Suprapubic skin (tissue), 4 donors: ENCODE results near the gene TMPRSS6. TPM values are rescaled to one million over a fixed set of nuclear protein-coding genes. Genes with fewer than 3 reads are reported as not detected.
A peak's percentile ranks its signal among the peaks of the same experiment; 100 is the strongest.

Source experiments
- DNase-seq, 2 donors: peaks; one replicate each; pipeline ENCODE4 v3.0.0-alpha.2; 2019; ENCODE audit warnings: low spot score in 2 of 2
- H3K27ac ChIP-seq: fragments of 200-600 bp; sonication (generic); one replicate; pipeline ENCODE4 v1.5.1; 2019
- H3K27me3 ChIP-seq: fragments of 200-600 bp; sonication (generic); one replicate; pipeline ENCODE4 v1.5.1; 2019
- H3K36me3 ChIP-seq: fragments of 200-600 bp; sonication (generic); one replicate; pipeline ENCODE4 v1.5.1; 2019
- H3K4me1 ChIP-seq: fragments of 200-600 bp; sonication (generic); one replicate; pipeline ENCODE4 v1.5.1; 2019
- H3K4me3 ChIP-seq: fragments of 200-600 bp; sonication (generic); one replicate; pipeline ENCODE4 v1.5.1; 2019; ENCODE audit warnings: mild to moderate bottlenecking
- H3K9me3 ChIP-seq: fragments of 200-600 bp; sonication (generic); one replicate; pipeline ENCODE4 v1.5.1; 2019
- EP300 ChIP-seq: sonication (generic); formaldehyde crosslinking; IDR thresholded peaks from one replicate; pipeline ENCODE4 v1.6.1; 2017; ENCODE audit warnings: antibody characterized with exemption
- POLR2A ChIP-seq, 2 donors: fragments of 450-650 bp; IDR thresholded peaks; one replicate each; pipeline ENCODE4 v1.6.1; 2017; ENCODE audit warnings: antibody characterized with exemption in 2 of 2, mild to moderate bottlenecking in 2 of 2, moderate library complexity in 2 of 2
- POLR2AphosphoS5 ChIP-seq, 3 donors: sonication (generic); formaldehyde crosslinking; IDR thresholded peaks; one replicate each; pipeline ENCODE4 v1.6.1; 2017; ENCODE audit warnings: antibody characterized with exemption in 3 of 3
- WGBS: methylation state at CpG from one replicate; pipeline ENCODE4 v1.1.5; 2018; 5-methylcytosine and 5-hydroxymethylcytosine counted together
- total RNA-seq, 4 donors: library from RNA; depleted of rRNA; stranded (reverse); fragments of >200 nt; gene quantifications; one replicate each; pipeline ENCODE4 v1.1.0, GENCODE V29; 2016
- TF ChIP-seq, protein P1 (sequence below), 2 donors: fragments of 200-600 bp in 1 of 2; fragments of 450-650 bp in 1 of 2; sonication (generic) in 1 of 2; IDR thresholded peaks; one replicate each; pipeline ENCODE4 v1.5.1; 2016 to 2019; ENCODE audit warnings: antibody characterized with exemption in 2 of 2, mild to moderate bottlenecking in 1 of 2, moderate library complexity in 1 of 2

TMPRSS6 gene
- total RNA-seq, 4 donors from 2014 or later = 0.30 to 3.8 (median 1.0) TPM

DNA sequence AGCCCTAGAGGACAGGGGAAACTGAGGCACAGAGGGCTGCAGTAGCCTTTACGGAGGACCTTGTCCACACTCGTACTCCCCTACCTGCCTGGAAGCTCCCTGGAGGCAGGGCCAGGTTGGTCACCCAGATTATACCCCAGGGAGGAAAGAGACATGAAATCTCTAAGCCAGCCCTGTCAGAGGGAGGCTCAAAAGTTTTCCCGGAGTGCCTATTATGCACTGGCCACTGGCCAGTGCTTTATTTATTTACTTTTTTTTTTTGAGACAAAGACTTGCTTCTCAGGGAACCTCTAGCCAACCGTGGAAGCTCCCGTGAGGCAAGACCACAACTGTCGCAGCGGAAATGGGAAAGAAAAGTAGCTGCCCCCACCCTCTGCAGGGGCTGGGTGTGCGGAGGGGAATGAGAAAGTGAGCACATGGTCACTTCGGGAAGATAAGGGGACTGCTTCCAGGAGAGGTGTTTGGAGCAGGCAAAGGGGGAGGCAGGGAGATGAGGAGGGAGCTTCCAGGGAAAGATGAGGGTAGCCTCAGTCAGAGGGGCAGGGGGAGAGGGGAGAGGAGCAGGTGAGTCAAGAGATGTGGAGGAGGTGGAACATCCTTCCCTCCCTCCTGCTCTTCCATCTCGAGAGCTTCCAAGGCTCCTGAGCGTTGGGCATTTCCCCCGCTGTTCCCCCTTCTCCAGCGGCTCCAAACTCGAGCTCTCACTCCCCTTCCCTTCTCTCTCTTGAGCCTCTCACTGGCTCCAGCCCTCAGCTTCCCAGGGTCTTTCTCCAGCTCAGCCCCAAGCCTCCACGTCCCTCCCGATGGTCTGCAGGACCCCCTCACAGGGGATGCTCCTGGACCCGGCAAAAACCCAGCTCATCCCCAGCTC, 35.9 kb upstream of the TMPRSS6 start:
- H3K9me3 ChIP-seq = no peaks in the 10 kb centered on the region
- H3K4me3 ChIP-seq = peak overlapping the region; percentile 5
- DNase-seq = no peak
- H3K27me3 ChIP-seq = peaks cover 4% of the 10 kb centered on the region
- peaks cover 33% of the 10 kb centered on the region for H3K4me1 ChIP-seq
- no peak for TF ChIP-seq EP300
- no peak overlapping the region for H3K27ac ChIP-seq
- 31% methylated on average over 17 of the region's 17 CpGs for WGBS
- H3K36me3 ChIP-seq = no peaks in the 10 kb centered on the region

DNA sequence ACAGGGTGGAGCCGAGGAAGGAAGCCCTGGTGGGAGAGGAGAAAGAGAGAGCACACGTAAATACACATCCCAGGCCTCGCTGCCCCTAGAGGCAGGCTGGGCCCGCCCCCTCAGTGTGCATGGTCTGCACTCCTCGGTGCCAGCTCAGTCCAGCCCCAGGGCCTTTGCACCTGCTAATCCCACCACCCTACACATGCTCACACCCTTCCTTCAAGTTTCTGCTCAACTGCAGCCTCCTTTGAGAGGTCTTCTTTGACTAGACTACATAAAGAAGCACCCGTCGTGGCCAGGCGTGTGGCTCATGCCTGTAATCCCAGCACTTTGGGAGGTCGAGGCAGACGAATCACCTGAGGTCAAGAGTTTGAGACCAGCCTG, 34.7 kb upstream of the TMPRSS6 start:
- TF ChIP-seq, protein P1, sequence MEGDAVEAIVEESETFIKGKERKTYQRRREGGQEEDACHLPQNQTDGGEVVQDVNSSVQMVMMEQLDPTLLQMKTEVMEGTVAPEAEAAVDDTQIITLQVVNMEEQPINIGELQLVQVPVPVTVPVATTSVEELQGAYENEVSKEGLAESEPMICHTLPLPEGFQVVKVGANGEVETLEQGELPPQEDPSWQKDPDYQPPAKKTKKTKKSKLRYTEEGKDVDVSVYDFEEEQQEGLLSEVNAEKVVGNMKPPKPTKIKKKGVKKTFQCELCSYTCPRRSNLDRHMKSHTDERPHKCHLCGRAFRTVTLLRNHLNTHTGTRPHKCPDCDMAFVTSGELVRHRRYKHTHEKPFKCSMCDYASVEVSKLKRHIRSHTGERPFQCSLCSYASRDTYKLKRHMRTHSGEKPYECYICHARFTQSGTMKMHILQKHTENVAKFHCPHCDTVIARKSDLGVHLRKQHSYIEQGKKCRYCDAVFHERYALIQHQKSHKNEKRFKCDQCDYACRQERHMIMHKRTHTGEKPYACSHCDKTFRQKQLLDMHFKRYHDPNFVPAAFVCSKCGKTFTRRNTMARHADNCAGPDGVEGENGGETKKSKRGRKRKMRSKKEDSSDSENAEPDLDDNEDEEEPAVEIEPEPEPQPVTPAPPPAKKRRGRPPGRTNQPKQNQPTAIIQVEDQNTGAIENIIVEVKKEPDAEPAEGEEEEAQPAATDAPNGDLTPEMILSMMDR (IDR thresholded peaks at IDR 0.05) = no peak
- no peak for TF ChIP-seq POLR2AphosphoS5 (IDR thresholded peaks at IDR 0.05)
- TF ChIP-seq EP300 = no peak
- no peak for TF ChIP-seq POLR2A (IDR thresholded peaks at IDR 0.05)
- DNase-seq = no peak
- no peaks in the 10 kb centered on the region for H3K36me3 ChIP-seq
- H3K9me3 ChIP-seq = no peaks in the 10 kb centered on the region
- H3K4me3 ChIP-seq = no peak overlapping the region
- no peak overlapping the region for H3K27ac ChIP-seq
- peaks cover 4% of the 10 kb centered on the region for H3K27me3 ChIP-seq
- WGBS = 69% methylated on average over 10 of the region's 10 CpGs
- peaks cover 33% of the 10 kb centered on the region for H3K4me1 ChIP-seq

DNA sequence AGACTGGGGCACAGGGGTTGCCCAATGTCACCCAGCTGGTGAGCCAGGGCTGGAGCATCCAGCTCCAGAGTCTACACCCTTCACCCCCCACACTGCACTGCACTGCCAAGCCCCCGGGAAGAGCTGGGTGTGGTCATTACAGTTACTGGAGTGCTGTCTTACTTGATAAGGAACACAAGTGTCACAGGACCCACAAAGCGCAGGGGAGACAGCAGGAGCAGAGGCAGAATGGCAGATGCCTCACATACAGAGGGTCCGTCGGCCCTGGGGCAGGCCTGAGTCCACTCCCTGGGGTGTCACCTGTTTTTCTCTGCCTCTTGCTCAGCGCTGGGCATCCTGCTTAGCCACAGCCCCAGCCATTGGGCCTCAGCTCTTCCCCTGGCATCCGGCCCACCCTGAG, 32.5 kb upstream of the TMPRSS6 start:
- H3K27ac ChIP-seq = no peak overlapping the region
- WGBS = 59% methylated on average over 3 of the region's 6 CpGs
- no peaks in the 10 kb centered on the region for H3K9me3 ChIP-seq
- H3K36me3 ChIP-seq = no peaks in the 10 kb centered on the region
- peaks cover 4% of the 10 kb centered on the region for H3K27me3 ChIP-seq
- DNase-seq = no peak
- peaks cover 34% of the 10 kb centered on the region for H3K4me1 ChIP-seq
- TF ChIP-seq, protein P1 (IDR thresholded peaks at IDR 0.05) = no peak
- no peak for TF ChIP-seq POLR2AphosphoS5 (IDR thresholded peaks at IDR 0.05)
- TF ChIP-seq EP300 = no peak
- TF ChIP-seq POLR2A (IDR thresholded peaks at IDR 0.05) = no peak
- H3K4me3 ChIP-seq = no peak overlapping the region

GRCh38 chr22:37141476-37141875, 32.0 kb upstream of the TMPRSS6 start:
- Histone ChIP-seq H3K27ac (no peak overlapping the region), H3K27me3 (peaks cover 4% of the 10 kb centered on the region), H3K36me3 (no peaks in the 10 kb centered on the region), H3K4me1 (peaks cover 29% of the 10 kb centered on the region), H3K9me3 (no peaks in the 10 kb centered on the region), H3K4me3 (no peak overlapping the region)
- 60% methylated on average over 2 of the region's 10 CpGs for WGBS
- TF ChIP-seq EP300 = no peak
- TF ChIP-seq POLR2AphosphoS5 (IDR thresholded peaks at IDR 0.05) = no peak
- no peak for TF ChIP-seq POLR2A (IDR thresholded peaks at IDR 0.05)
- TF ChIP-seq, protein P1 (IDR thresholded peaks at IDR 0.05) = no peak
- DNase-seq = no peak

GRCh38 chr22:37140686-37141323, 31.3 kb upstream of the TMPRSS6 start:
- H3K4me3 ChIP-seq = no peak overlapping the region
- TF ChIP-seq POLR2AphosphoS5 (IDR thresholded peaks at IDR 0.05) (no peak), EP300 (no peak), POLR2A (IDR thresholded peaks at IDR 0.05) (no peak)
- TF ChIP-seq, protein P1 (IDR thresholded peaks at IDR 0.05) = no peak
- H3K27me3 ChIP-seq = peaks cover 4% of the 10 kb centered on the region
- H3K4me1 ChIP-seq = peaks cover 23% of the 10 kb centered on the region
- H3K36me3 ChIP-seq = no peaks in the 10 kb centered on the region
- no peaks in the 10 kb centered on the region for H3K9me3 ChIP-seq
- no peak overlapping the region for H3K27ac ChIP-seq
- no peak for DNase-seq
- 91% methylated on average over 7 of the region's 16 CpGs for WGBS
